ENCODE results near the gene ZNF358.
A peak's percentile ranks its signal among the peaks of the same experiment; 100 is the strongest.

ZNF358 gene

DNA sequence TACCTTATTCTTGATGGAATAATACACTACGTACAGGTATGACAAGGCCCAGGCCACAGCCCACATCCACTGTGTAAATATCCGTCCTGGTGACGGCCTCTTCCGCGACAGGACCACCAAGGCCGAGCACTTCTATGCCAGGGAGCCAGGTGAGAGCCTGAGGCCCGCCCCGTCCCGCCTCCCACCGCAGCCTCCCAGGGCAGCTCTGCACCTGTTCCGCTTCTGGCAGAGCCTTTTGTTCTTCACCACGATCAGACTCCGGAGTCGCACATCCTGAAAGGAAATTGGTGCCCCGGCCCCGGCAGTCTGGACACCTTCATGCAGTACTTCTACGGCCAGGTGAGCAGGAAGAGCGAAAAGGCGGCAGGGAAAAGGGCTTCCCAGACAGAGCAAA lies 10.6 kb upstream of the ZNF358 start:
- no peaks in the 10 kb centered on the region for H3K9me3 Mint-ChIP-seq
- no peak overlapping the region for H3K4me3 Mint-ChIP-seq
- DNase-seq (no peak), ATAC-seq (no peak)
- peaks cover 44% of the 10 kb centered on the region for H3K27me3 Mint-ChIP-seq
- peaks cover 12% of the 10 kb centered on the region for H3K4me1 Mint-ChIP-seq
- no peak overlapping the region for H3K27ac Mint-ChIP-seq
- no peaks in the 10 kb centered on the region for H3K36me3 Mint-ChIP-seq (ENCODE audit: low read depth)

- Mint-ChIP-seq H3K27me3 (peaks cover 42% of the 10 kb centered on the region), H3K36me3 (ENCODE audit: low read depth) (no peaks in the 10 kb centered on the region), H3K9me3 (no peaks in the 10 kb centered on the region), H3K4me1 (peaks cover 12% of the 10 kb centered on the region), H3K4me3 (peak overlapping the region; percentile 17), H3K27ac (no peak overlapping the region)
- ATAC-seq (peak; percentile 8), DNase-seq (peak; percentile 45)
Measured at GRCh38 chr19:7505682-7506384, 10.1 kb upstream of the ZNF358 start.

GRCh38 chr19:7506385-7507328 lies 9.2 kb upstream of the ZNF358 start:
- Mint-ChIP-seq H3K27me3 (peaks cover 37% of the 10 kb centered on the region), H3K9me3 (no peaks in the 10 kb centered on the region), H3K27ac (no peak overlapping the region), H3K4me1 (peaks cover 10% of the 10 kb centered on the region), H3K4me3 (no peak overlapping the region), H3K36me3 (ENCODE audit: low read depth) (no peaks in the 10 kb centered on the region)
- ATAC-seq (peak; percentile 78), DNase-seq (peak; percentile 63)

- peaks cover 32% of the 10 kb centered on the region for H3K27me3 Mint-ChIP-seq
- ATAC-seq (peak; percentile 56), DNase-seq (peak; percentile 34)
- H3K27ac Mint-ChIP-seq, result no peak overlapping the region
- H3K4me1 Mint-ChIP-seq, result peaks cover 10% of the 10 kb centered on the region
- H3K9me3 Mint-ChIP-seq, result no peaks in the 10 kb centered on the region
- H3K4me3 Mint-ChIP-seq, result no peak overlapping the region
- H3K36me3 Mint-ChIP-seq (ENCODE audit: low read depth), result no peaks in the 10 kb centered on the region
Measured at GRCh38 chr19:7507884-7508283, 8.0 kb upstream of the ZNF358 start.

- ATAC-seq (no peak), DNase-seq (no peak)
- Mint-ChIP-seq H3K27ac (no peak overlapping the region), H3K4me3 (no peak overlapping the region), H3K4me1 (peaks cover 10% of the 10 kb centered on the region), H3K36me3 (ENCODE audit: low read depth) (no peaks in the 10 kb centered on the region), H3K27me3 (peaks cover 20% of the 10 kb centered on the region), H3K9me3 (no peaks in the 10 kb centered on the region)
Measured at GRCh38 chr19:7509625-7510024, 6.3 kb upstream of the ZNF358 start.

DNA sequence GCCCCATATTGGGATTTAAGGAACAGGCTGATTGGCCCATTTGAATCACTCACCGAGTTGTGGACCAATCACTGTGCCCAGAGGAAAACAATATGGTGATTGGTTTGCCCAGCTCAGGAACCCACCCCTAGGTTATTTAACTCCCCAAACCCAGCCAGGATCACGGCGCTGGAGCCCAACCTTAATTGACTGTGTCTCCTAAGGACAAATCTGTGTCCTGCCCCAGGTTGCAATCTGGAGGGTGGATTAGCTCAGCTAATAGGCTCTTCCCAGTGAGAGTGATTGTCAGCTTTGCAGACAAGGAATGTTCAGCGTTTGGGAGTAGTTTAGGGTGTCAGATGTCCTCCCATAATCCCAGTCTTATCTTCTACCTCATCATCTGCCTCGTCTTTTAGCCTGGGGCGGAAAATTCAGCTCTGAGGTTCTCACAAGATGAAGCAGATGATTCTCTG lies 3.5 kb upstream of the ZNF358 start:
- Mint-ChIP-seq H3K4me3 (no peak overlapping the region), H3K27me3 (peaks cover 8% of the 10 kb centered on the region), H3K9me3 (no peaks in the 10 kb centered on the region), H3K4me1 (peaks cover 11% of the 10 kb centered on the region), H3K27ac (no peak overlapping the region), H3K36me3 (ENCODE audit: low read depth) (no peaks in the 10 kb centered on the region)
- DNase-seq (no peak), ATAC-seq (no peak)

DNA sequence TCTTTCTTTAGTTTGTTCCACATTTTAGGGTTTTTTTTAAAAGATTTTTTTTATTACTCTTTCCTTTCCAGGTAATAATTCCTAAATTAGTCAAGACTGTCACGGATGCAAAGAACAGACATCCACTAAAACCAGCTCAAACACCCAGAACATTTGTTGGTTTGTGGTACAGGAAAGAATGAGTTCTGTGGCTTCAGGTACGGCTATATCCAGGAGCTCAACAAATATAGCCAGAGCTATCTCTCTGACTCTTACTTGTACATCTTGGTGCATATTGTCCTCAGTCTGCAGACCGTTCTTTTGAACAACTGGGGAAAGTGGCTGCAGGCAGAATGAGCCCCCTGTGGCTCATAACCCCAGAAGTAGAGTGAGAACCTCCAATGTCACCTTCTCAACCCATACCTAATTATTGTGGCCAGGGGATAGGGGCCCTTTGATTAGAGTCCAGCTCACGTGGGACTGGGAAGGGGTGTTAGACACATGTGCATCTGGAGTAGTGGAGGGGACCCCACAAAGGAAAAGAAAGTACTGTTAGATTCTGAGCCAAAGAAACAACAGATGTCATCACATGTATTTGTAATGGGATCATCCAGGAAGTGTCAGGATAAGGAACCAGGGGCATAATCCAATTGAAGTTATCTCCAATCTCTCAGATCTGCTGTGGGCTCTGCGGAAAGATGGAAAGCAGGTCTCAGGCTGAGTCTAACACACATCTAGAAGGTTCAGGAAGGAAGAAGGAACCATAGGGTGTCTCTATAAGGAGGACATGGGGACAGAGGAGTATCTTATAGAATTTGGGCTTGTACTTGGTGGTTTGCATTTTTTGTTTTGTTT lies 1.9 kb upstream of the ZNF358 start:
- no peak for ATAC-seq
- peaks cover 4% of the 10 kb centered on the region for H3K27me3 Mint-ChIP-seq
- no peak overlapping the region for H3K27ac Mint-ChIP-seq
- no peaks in the 10 kb centered on the region for H3K9me3 Mint-ChIP-seq
- H3K36me3 Mint-ChIP-seq (ENCODE audit: low read depth), result no peaks in the 10 kb centered on the region
- no peak overlapping the region for H3K4me3 Mint-ChIP-seq
- no peak for DNase-seq
- peaks cover 13% of the 10 kb centered on the region for H3K4me1 Mint-ChIP-seq

DNA sequence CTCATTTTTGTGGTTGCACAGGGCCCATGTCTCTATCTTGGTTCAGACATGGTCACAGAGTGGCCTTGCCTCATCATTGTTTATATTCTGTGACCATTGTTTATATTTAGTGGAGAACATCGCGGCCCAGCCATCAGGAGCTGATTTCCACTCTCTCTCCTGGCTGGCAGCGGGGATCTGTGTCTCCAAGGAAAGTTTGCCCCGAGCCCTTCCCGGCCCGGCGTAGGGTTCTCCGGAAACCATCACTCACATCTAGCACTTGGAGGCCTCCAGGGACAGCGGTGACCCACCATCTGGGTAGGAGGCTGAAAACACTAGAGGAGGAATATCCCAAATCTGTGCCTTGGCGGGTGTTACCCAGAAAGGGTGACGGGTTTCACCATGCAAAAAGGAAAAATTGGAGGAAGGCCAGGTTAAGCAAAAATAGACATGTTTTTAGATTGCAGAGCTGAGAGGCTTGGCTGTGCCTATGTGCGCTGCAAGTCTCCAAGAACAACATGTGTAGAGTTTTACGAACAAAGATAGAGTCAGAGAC lies 726 bp upstream of the ZNF358 start:
- ATAC-seq, result no peak
- Mint-ChIP-seq H3K27ac (peak overlapping the region; percentile 87), H3K36me3 (ENCODE audit: low read depth) (no peaks in the 10 kb centered on the region), H3K9me3 (no peaks in the 10 kb centered on the region), H3K4me3 (peak overlapping the region; percentile 82), H3K27me3 (peaks cover 4% of the 10 kb centered on the region), H3K4me1 (peaks cover 13% of the 10 kb centered on the region)
- DNase-seq, result no peak

DNA sequence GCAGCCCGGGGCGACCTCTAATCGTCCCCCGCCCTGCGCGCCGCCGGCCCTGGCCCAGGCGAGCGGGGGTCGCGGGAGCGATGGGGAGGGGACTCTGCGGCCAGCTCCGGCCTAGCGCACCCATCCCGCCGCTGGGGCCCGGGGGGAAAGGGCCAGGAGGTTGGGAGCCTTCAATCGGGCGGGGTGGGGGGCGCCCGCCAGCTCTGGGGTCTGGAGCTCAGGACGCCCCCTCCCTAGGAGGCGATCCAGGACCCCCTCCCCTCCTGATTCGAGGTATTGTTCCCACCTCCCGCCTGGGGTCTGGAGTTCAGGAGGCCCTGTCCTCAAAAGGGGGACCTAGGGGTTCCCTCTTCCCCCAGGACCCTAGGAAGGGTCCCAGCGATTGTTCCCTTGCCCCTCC lies 430 bp downstream of the ZNF358 start:
- Mint-ChIP-seq H3K9me3 (no peaks in the 10 kb centered on the region), H3K27ac (no peak overlapping the region)

DNA sequence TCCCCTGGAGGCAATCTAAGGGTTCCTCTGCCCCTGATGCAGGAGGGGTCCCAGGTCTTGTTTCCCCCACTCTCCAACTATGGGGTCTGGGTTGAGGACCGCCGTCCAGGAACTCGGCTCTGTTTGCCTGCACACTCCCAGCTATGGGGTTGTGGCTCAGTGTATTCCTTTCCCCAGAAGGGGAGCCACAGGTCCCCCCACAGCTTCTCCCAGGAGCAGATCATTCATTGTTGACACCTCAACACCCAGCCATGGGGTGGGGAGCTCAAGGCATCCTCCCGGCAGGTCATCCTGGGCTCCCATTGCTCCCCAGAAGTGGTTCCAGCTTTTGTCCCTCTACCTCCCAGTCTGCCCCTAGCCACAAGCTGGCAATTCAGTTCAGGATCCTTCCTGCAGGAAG lies 975 bp downstream of the ZNF358 start:
- Mint-ChIP-seq H3K4me3 (peak overlapping the region; percentile 72), H3K27me3 (peaks cover 4% of the 10 kb centered on the region), H3K27ac (no peak overlapping the region), H3K9me3 (no peaks in the 10 kb centered on the region), H3K36me3 (ENCODE audit: low read depth) (no peaks in the 10 kb centered on the region), H3K4me1 (peaks cover 14% of the 10 kb centered on the region)
- DNase-seq, result no peak
- ATAC-seq, result no peak

More for the DNA sequence above, 430 bp downstream of the ZNF358 start:
- Mint-ChIP-seq H3K4me3 (peak overlapping the region; percentile 72), H3K27me3 (peaks cover 4% of the 10 kb centered on the region), H3K36me3 (ENCODE audit: low read depth) (no peaks in the 10 kb centered on the region), H3K4me1 (peaks cover 13% of the 10 kb centered on the region)
- DNase-seq, result no peak
- ATAC-seq, result no peak

GRCh38 chr19:7519361-7520130 lies 3.6 kb downstream of the ZNF358 start:
- DNase-seq (no peak), ATAC-seq (no peak)
- Mint-ChIP-seq H3K27ac (no peak overlapping the region), H3K4me1 (peaks cover 24% of the 10 kb centered on the region), H3K27me3 (peaks cover 4% of the 10 kb centered on the region), H3K36me3 (ENCODE audit: low read depth) (no peaks in the 10 kb centered on the region), H3K9me3 (no peaks in the 10 kb centered on the region), H3K4me3 (no peak overlapping the region)

- ATAC-seq, result no peak
- no peak overlapping the region for H3K27ac Mint-ChIP-seq
- DNase-seq, result no peak
- no peak overlapping the region for H3K4me3 Mint-ChIP-seq
- no peaks in the 10 kb centered on the region for H3K36me3 Mint-ChIP-seq (ENCODE audit: low read depth)
- H3K27me3 Mint-ChIP-seq, result peaks cover 3% of the 10 kb centered on the region
- H3K9me3 Mint-ChIP-seq, result no peaks in the 10 kb centered on the region
- H3K4me1 Mint-ChIP-seq, result peaks cover 23% of the 10 kb centered on the region
Measured at GRCh38 chr19:7520131-7521051, 4.5 kb downstream of the ZNF358 start.
